ENCODE data around the gene FILIP1L. TPM values are rescaled to one million over a fixed set of nuclear protein-coding genes. Genes with fewer than 3 reads are reported as not detected.

The FILIP1L gene
- total RNA-seq, 1 experiment from 2014 or later, result 0.17 TPM

- no peak for TF ChIP-seq FOSL1 (IDR thresholded peaks at IDR 0.05; ENCODE audit: low read depth)
- no peak for TF ChIP-seq JUND (IDR thresholded peaks at IDR 0.05)
- TF ChIP-seq SRF (IDR thresholded peaks at IDR 0.05; ENCODE audit: low read depth), result no peak
- TF ChIP-seq EGR1 (IDR thresholded peaks at IDR 0.05; ENCODE audit: low read depth), result no peak
- no peak for TF ChIP-seq SIN3A (IDR thresholded peaks at IDR 0.05; ENCODE audit: low read depth)
- TF ChIP-seq MAX (IDR thresholded peaks at IDR 0.05), result no peak
- no peak for TF ChIP-seq TCF7L2 (IDR thresholded peaks at IDR 0.05; ENCODE audit: borderline replicate concordance, extremely low read depth, insufficient read depth, insufficient read length)
- TF ChIP-seq, protein P1, sequence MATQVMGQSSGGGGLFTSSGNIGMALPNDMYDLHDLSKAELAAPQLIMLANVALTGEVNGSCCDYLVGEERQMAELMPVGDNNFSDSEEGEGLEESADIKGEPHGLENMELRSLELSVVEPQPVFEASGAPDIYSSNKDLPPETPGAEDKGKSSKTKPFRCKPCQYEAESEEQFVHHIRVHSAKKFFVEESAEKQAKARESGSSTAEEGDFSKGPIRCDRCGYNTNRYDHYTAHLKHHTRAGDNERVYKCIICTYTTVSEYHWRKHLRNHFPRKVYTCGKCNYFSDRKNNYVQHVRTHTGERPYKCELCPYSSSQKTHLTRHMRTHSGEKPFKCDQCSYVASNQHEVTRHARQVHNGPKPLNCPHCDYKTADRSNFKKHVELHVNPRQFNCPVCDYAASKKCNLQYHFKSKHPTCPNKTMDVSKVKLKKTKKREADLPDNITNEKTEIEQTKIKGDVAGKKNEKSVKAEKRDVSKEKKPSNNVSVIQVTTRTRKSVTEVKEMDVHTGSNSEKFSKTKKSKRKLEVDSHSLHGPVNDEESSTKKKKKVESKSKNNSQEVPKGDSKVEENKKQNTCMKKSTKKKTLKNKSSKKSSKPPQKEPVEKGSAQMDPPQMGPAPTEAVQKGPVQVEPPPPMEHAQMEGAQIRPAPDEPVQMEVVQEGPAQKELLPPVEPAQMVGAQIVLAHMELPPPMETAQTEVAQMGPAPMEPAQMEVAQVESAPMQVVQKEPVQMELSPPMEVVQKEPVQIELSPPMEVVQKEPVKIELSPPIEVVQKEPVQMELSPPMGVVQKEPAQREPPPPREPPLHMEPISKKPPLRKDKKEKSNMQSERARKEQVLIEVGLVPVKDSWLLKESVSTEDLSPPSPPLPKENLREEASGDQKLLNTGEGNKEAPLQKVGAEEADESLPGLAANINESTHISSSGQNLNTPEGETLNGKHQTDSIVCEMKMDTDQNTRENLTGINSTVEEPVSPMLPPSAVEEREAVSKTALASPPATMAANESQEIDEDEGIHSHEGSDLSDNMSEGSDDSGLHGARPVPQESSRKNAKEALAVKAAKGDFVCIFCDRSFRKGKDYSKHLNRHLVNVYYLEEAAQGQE (IDR thresholded peaks at IDR 0.05; ENCODE audit: low read depth), result no peak
- TF ChIP-seq YY1 (IDR thresholded peaks at IDR 0.05; ENCODE audit: extremely low read depth, insufficient replicate concordance, low read depth, low read length), result no peak
- TF ChIP-seq SP1 (IDR thresholded peaks at IDR 0.05; ENCODE audit: low read depth), result no peak
- TF ChIP-seq POLR2AphosphoS5 (IDR thresholded peaks at IDR 0.05; ENCODE audit: low read depth, low read length), result no peak
- no peak for TF ChIP-seq EZH2 (IDR thresholded peaks at IDR 0.05)
- no peak for TF ChIP-seq ZNF274 (IDR thresholded peaks at IDR 0.05; ENCODE audit: low read depth, low read length)
- no peak for TF ChIP-seq RAD21 (IDR thresholded peaks at IDR 0.05; ENCODE audit: low read depth)
- TF ChIP-seq, protein P2, sequence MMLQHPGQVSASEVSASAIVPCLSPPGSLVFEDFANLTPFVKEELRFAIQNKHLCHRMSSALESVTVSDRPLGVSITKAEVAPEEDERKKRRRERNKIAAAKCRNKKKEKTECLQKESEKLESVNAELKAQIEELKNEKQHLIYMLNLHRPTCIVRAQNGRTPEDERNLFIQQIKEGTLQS (IDR thresholded peaks at IDR 0.05), result no peak
- no peak for TF ChIP-seq CEBPB (IDR thresholded peaks at IDR 0.05; ENCODE audit: low read depth)
- TF ChIP-seq, protein P3, sequence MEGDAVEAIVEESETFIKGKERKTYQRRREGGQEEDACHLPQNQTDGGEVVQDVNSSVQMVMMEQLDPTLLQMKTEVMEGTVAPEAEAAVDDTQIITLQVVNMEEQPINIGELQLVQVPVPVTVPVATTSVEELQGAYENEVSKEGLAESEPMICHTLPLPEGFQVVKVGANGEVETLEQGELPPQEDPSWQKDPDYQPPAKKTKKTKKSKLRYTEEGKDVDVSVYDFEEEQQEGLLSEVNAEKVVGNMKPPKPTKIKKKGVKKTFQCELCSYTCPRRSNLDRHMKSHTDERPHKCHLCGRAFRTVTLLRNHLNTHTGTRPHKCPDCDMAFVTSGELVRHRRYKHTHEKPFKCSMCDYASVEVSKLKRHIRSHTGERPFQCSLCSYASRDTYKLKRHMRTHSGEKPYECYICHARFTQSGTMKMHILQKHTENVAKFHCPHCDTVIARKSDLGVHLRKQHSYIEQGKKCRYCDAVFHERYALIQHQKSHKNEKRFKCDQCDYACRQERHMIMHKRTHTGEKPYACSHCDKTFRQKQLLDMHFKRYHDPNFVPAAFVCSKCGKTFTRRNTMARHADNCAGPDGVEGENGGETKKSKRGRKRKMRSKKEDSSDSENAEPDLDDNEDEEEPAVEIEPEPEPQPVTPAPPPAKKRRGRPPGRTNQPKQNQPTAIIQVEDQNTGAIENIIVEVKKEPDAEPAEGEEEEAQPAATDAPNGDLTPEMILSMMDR (IDR thresholded peaks at IDR 0.05 in 2 of 3, conservative IDR thresholded peaks at IDR 0.05 in 1 of 3; ENCODE audit: borderline replicate concordance in 1 of 3, insufficient read depth in 1 of 3, low read depth in 2 of 3, low read length in 2 of 3), result no peak
- TF ChIP-seq EZH2phosphoT487 (IDR thresholded peaks at IDR 0.05; ENCODE audit: borderline replicate concordance), result no peak
- DNase-seq (ENCODE audit: low read depth, low spot score) (no peak), ATAC-seq (no peak)
- Histone ChIP-seq H3K27ac (ENCODE audit: low read depth, low read length) (no peak overlapping the region), H3K9me2 (ENCODE audit: insufficient read depth) (0 out of 2 replicates have a peak, but pooled peaks cover 2% of the 10 kb centered on the region), H3K4me1 (ENCODE audit: control insufficient read depth in 1 of 2, insufficient read depth in 2 of 2, low read length in 2 of 2) (peaks cover 1 to 3% of the 10 kb centered on the region in 2 experiments), H2AFZ (ENCODE audit: low read depth, low read length, poor library complexity, severe bottlenecking) (no peak overlapping the region), H4K20me1 (ENCODE audit: insufficient read depth) (no peaks in the 10 kb centered on the region), H3K9ac (ENCODE audit: low read length) (no peak overlapping the region), H3K4me2 (ENCODE audit: low read length) (no peak overlapping the region), H3K4me3 (replicated peaks in 1 of 2; ENCODE audit: low read depth in 1 of 2, low read length in 2 of 2) (no peak overlapping the region), H3K27me3 (ENCODE audit: insufficient read depth, low read length) (no peaks in the 10 kb centered on the region), H3K36me3 (ENCODE audit: control insufficient read depth in 1 of 2, insufficient read depth in 2 of 2, low read length in 2 of 2) (no peaks in the 10 kb centered on the region), H3K79me2 (ENCODE audit: insufficient read depth, low read length) (no peaks in the 10 kb centered on the region), H3K9me3 (ENCODE audit: control insufficient read depth in 1 of 2, insufficient read depth in 1 of 2, low read depth in 1 of 2, low read length in 2 of 2) (no peaks in the 10 kb centered on the region)
- CTCF ChIA-PET, result no interaction called here
- RAD21 ChIA-PET (ENCODE audit: low non-redundant PET in 1 of 2, low total read pairs in 2 of 2, uncharacterized antibody in 2 of 2, unreplicated experiment in 2 of 2), result no interaction called here
- BruUV-seq (replicated peaks), result no TSS peak
- intact Hi-C loops (cut with micrococcal nuclease), result no loop called here
- POLR2A ChIA-PET, result no interaction called here
Observed at GRCh38 chr3:100008081-100008698, 106.1 kb downstream of the FILIP1L start.

All from HCT116 (cell line).